Type B pancreatic cell (in vitro differentiated cells): ENCODE measurements around the gene UBE2D1. TPM values are rescaled to one million over a fixed set of nuclear protein-coding genes. Genes with fewer than 3 reads are reported as not detected.
A peak's percentile ranks its signal among the peaks of the same experiment; 100 is the strongest.

Experiments used
- DNase-seq: peaks from one replicate; pipeline ENCODE4 v3.0.0; 2021; ENCODE audit warnings: mixed read lengths; ENCODE audit not compliant: unreplicated experiment; ENCODE audit errors: extremely low spot score
- H3K27ac Mint-ChIP-seq: 2 replicates; pipeline ENCODE4 v1.8.0; 2021; ENCODE audit warnings: mild to moderate bottlenecking, mixed read lengths
- H3K27me3 Mint-ChIP-seq: 2 replicates; pipeline ENCODE4 v1.8.0; 2021; ENCODE audit warnings: mixed read lengths
- H3K36me3 Mint-ChIP-seq: 2 replicates; pipeline ENCODE4 v1.8.0; 2021; ENCODE audit warnings: mixed read lengths
- H3K4me1 Mint-ChIP-seq: one replicate; pipeline ENCODE4 v1.8.0; 2021; ENCODE audit warnings: mixed read lengths; ENCODE audit not compliant: unreplicated experiment
- H3K4me3 Mint-ChIP-seq: 2 replicates; pipeline ENCODE4 v1.8.0; 2021; ENCODE audit warnings: mild to moderate bottlenecking, mixed read lengths
- H3K9me3 Mint-ChIP-seq: 2 replicates; pipeline ENCODE4 v1.8.0; 2021; ENCODE audit warnings: mixed read lengths
- total RNA-seq: library from RNA; stranded (reverse); gene quantifications from 2 replicates; pipeline ENCODE4 v1.2.1, GENCODE V29; 2021; ENCODE audit warnings: low replicate concordance
- TF ChIP-seq, protein P1 (sequence below): fragments of 200-600 bp; sonication (generic); conservative IDR thresholded peaks from 2 replicates; pipeline ENCODE4 v1.5.0; 2021; ENCODE audit warnings: antibody characterized with exemption, mild to moderate bottlenecking

The UBE2D1 gene
- total RNA-seq, 1 donor from 2014 or later = 34.2 TPM

DNA sequence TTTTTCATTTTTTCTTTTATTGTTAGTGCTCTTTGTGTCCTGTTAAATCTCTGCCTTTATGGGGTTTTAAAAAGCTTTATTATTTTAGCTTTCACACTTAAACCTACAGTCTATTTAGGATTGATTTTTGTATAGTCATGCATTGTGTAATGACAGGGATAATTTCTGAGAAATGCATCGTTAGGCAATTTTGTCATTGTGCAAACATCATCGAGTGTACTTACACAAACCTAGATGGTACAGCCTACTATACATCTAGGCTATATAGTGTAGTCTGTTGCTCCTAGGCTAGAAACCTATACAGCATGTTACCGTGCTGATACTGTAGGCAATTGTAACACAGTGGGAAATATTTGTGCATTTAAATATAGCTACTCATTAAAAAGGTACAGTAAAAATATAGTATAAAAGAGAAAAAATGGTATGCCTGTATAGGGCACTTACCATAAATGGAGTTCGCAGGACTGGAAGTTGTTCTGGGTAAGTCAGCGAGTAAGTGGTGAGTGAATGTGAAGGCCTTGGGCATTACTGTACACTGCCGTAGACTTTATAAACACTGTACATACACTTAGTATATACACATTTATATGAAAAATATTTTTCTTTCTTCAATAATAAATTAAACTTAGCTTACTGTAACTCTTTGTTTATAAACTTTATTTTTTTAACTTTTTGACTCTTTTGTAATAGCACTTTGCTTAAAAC lies 16.0 kb downstream of the UBE2D1 start:
- peaks cover 29% of the 10 kb centered on the region for H3K4me1 Mint-ChIP-seq
- no peak overlapping the region for H3K27ac Mint-ChIP-seq
- no peak for DNase-seq
- TF ChIP-seq, protein P1, sequence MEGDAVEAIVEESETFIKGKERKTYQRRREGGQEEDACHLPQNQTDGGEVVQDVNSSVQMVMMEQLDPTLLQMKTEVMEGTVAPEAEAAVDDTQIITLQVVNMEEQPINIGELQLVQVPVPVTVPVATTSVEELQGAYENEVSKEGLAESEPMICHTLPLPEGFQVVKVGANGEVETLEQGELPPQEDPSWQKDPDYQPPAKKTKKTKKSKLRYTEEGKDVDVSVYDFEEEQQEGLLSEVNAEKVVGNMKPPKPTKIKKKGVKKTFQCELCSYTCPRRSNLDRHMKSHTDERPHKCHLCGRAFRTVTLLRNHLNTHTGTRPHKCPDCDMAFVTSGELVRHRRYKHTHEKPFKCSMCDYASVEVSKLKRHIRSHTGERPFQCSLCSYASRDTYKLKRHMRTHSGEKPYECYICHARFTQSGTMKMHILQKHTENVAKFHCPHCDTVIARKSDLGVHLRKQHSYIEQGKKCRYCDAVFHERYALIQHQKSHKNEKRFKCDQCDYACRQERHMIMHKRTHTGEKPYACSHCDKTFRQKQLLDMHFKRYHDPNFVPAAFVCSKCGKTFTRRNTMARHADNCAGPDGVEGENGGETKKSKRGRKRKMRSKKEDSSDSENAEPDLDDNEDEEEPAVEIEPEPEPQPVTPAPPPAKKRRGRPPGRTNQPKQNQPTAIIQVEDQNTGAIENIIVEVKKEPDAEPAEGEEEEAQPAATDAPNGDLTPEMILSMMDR = no peak
- H3K27me3 Mint-ChIP-seq = no peaks in the 10 kb centered on the region
- H3K4me3 Mint-ChIP-seq = no peak overlapping the region
- H3K36me3 Mint-ChIP-seq = peaks cover 18% of the 10 kb centered on the region
- no peaks in the 10 kb centered on the region for H3K9me3 Mint-ChIP-seq

GRCh38 chr10:58351616-58352578 lies 17.1 kb downstream of the UBE2D1 start:
- Mint-ChIP-seq H3K36me3 (peaks cover 10% of the 10 kb centered on the region), H3K27me3 (no peaks in the 10 kb centered on the region), H3K9me3 (no peaks in the 10 kb centered on the region), H3K27ac (no peak overlapping the region), H3K4me1 (peaks cover 32% of the 10 kb centered on the region), H3K4me3 (no peak overlapping the region)
- DNase-seq = no peak
- TF ChIP-seq, protein P1 = no peak

- Mint-ChIP-seq H3K36me3 (peaks cover 2% of the 10 kb centered on the region), H3K4me1 (peaks cover 27% of the 10 kb centered on the region), H3K27me3 (no peaks in the 10 kb centered on the region), H3K9me3 (no peaks in the 10 kb centered on the region), H3K27ac (no peak overlapping the region), H3K4me3 (no peak overlapping the region)
- DNase-seq = no peak
- TF ChIP-seq, protein P1 = no peak
Observed at GRCh38 chr10:58352956-58353610, 18.3 kb downstream of the UBE2D1 start.

- no peaks in the 10 kb centered on the region for H3K27me3 Mint-ChIP-seq
Observed at GRCh38 chr10:58356756-58357155, 21.9 kb downstream of the UBE2D1 start.

DNA sequence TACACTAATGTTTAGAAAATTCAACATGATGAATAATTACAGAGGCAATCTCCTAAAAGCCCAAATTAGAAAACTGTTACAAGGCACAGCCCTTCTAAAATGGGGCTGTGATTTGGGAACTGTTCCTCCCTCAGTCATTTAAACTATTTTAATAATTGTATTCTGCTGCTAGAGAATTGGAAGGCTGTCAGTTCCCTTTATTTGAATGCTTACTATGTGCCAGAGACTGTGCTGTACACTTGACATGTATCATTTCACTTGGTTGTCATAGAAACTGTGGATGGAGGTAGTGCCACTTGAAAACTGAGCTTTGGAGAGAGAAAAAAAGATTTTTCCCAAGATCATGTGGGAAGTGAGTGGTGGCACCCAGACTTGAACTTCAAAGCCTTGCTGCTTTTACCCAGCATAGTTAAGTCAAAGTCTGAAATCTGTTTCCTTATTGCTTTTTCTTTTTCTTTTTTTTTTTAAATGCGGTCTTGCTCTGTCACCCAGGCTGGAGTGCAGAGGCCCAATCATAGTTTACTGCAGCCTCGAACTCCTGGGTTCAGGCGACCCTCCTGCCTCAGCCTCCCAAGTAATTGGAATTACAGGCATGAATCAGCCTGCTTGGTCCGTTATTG lies 23.6 kb downstream of the UBE2D1 start:
- Mint-ChIP-seq H3K27ac (peak overlapping the region; percentile 91), H3K36me3 (peaks cover 9% of the 10 kb centered on the region), H3K9me3 (no peaks in the 10 kb centered on the region), H3K4me1 (peaks cover 24% of the 10 kb centered on the region), H3K27me3 (no peaks in the 10 kb centered on the region), H3K4me3 (peak overlapping the region; percentile 58)
- TF ChIP-seq, protein P1 = no peak
- DNase-seq = no peak

More at GRCh38 chr10:58356756-58357155, 21.9 kb downstream of the UBE2D1 start:
- Mint-ChIP-seq H3K9me3 (no peaks in the 10 kb centered on the region), H3K4me3 (no peak overlapping the region), H3K4me1 (peaks cover 28% of the 10 kb centered on the region), H3K27ac (peak overlapping the region; percentile 5), H3K36me3 (peaks cover 6% of the 10 kb centered on the region)
- TF ChIP-seq, protein P1 = no peak
- no peak for DNase-seq
